Activated naive CD8-positive, alpha-beta T cell treated with anti-CD3 and anti-CD28 coated beads, Interleukin-2, amount 50 U/mL, for 24 hours (primary cell): Measurements from ENCODE around the gene NOTO.
A peak's percentile ranks its signal among the peaks of the same experiment; 100 is the strongest.
"Not testable (repeated sequence)": the region's sequence is repeated elsewhere in the genome, so short reads cannot be mapped to it uniquely, and the experiment has no call there.

Source experiments
- ATAC-seq: fragments of 150-1000 bp; cut with Tn5 transposase; one replicate; pipeline ENCODE4 v1.10.0; 2021
- DNase-seq: peaks from one replicate; pipeline ENCODE4 v3.0.0; 2021
- H3K27ac Mint-ChIP-seq: one replicate; pipeline ENCODE4 v1.8.0; 2021; ENCODE audit warnings: mild to moderate bottlenecking, mixed read lengths
- H3K27me3 Mint-ChIP-seq: one replicate; pipeline ENCODE4 v1.8.0; 2021; ENCODE audit warnings: mixed read lengths
- H3K36me3 Mint-ChIP-seq: one replicate; pipeline ENCODE4 v1.8.0; 2021; ENCODE audit warnings: low read depth, mixed read lengths
- H3K4me1 Mint-ChIP-seq: one replicate; pipeline ENCODE4 v1.8.0; 2021; ENCODE audit warnings: mixed read lengths
- H3K4me3 Mint-ChIP-seq: one replicate; pipeline ENCODE4 v1.8.0; 2021; ENCODE audit warnings: mild to moderate bottlenecking, moderate library complexity, mixed read lengths
- H3K9me3 Mint-ChIP-seq: one replicate; pipeline ENCODE4 v1.8.0; 2021; ENCODE audit warnings: mixed read lengths

NOTO gene

DNA sequence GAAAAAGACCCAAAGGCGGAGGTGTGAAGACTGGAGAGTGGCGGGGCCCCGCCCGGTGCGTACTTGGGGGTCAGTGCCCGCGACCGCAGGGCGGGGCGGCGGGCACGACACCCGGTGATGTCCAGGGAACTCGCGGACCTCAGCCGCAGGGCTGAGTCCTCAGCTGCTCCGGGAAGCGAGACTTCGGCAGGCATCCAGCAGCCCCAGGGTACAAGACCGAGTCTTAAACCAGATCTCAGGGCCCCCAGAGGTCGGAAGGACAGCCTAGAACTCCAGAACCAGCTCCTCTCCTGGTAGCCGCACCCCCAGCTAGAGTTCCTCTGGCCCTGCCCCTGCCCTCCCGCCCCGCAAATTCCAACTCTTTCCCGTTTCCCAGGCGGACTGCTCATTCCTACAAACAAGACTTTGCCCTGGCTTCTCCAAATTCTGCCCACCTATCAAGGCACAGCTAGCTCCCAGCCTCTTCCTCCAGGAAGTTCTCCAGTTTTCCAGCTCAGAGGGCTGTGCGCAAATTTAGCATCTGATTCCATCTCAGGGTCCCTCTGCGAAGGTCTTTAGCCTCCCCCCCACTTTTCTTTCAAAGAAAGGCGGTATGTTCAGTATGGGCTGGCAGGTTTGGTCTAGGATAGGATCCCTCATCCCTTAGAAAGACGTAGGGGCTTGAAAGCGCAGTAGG is 26.0 kb upstream of the NOTO start:
- DNase-seq: peak; percentile 12
- Mint-ChIP-seq H3K4me1 (peaks cover 24% of the 10 kb centered on the region), H3K36me3 (no peaks in the 10 kb centered on the region), H3K27ac (peak overlapping the region; percentile 63), H3K4me3 (peak overlapping the region; percentile 76), H3K9me3 (no peaks in the 10 kb centered on the region), H3K27me3 (peaks cover 44% of the 10 kb centered on the region)
- ATAC-seq: no peak

DNA sequence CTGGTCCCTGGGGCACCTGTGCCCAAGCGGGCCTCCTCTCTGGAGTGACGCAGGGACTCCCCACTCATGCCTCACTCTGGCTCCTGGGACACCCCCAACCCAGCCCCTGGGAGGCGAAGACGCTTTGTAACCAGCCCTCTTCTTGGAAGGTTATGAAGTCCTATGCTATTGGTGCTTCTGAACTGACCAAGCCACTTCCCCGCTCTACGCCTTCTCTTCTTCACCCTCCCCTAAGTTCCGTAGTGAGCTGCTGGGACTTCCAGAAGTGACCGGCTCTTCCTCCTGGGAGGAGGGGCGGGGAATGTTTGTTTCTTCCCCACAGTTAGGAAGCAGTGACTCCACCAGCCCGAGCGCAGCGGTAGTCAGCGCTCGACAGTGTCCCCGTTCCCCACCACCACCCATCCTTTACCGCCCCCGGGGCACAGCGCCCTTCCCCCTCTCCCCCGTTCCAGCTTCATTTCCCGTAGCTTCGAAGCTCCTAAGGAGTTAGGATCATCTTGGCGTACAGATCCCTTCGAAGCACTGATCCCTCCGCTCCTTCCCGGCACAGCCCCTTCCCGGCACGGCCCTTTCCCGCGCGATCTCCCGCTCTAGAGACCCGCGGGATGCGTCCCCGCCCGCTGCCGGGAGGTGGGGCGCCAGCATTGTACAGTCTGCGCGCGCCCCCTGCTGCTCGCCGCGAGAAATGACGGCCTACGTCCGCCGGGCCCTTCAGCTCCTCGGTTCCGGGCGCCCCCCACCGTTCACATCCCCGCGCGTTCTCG is 25.3 kb upstream of the NOTO start:
- Mint-ChIP-seq H3K36me3 (no peaks in the 10 kb centered on the region), H3K27me3 (peaks cover 44% of the 10 kb centered on the region), H3K9me3 (no peaks in the 10 kb centered on the region), H3K4me3 (peak overlapping the region; percentile 76), H3K4me1 (peaks cover 24% of the 10 kb centered on the region), H3K27ac (no peak overlapping the region)
- ATAC-seq (peak; percentile 78), DNase-seq (peak; percentile 94)

DNA sequence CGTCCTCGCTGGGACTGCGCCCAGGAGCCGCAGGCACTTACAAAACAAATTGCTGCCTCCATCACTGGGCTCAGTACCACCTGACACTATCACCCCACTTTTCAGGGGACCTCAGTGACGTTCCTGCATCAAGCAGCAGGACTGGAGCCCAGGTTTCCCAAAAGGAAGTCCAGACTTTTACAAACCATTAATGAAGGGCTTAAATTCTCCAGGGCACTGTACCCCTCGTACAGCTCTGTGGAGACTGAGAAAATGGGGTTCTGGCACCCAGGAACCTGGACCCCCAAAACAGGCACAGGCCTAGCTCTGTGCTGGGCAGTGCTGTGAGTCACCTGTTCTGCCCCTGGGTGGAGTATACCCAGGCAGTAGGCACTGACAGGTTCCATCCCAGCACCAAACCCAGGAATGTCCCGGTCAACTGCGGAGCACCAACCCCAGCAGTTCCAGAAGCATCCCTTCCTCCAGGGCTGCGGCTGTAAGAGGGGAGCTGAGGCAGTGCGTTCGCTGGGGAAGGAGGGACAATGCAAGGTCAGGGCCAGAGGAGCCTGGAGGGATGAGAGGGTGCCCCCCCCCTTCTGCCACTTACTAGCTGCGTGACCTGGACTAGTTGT is 24.6 kb upstream of the NOTO start:
- Mint-ChIP-seq H3K27ac (no peak overlapping the region), H3K27me3 (peaks cover 42% of the 10 kb centered on the region), H3K9me3 (no peaks in the 10 kb centered on the region), H3K4me1 (peaks cover 23% of the 10 kb centered on the region), H3K36me3 (no peaks in the 10 kb centered on the region), H3K4me3 (peak overlapping the region; percentile 76)
- no peak for DNase-seq
- no peak for ATAC-seq

DNA sequence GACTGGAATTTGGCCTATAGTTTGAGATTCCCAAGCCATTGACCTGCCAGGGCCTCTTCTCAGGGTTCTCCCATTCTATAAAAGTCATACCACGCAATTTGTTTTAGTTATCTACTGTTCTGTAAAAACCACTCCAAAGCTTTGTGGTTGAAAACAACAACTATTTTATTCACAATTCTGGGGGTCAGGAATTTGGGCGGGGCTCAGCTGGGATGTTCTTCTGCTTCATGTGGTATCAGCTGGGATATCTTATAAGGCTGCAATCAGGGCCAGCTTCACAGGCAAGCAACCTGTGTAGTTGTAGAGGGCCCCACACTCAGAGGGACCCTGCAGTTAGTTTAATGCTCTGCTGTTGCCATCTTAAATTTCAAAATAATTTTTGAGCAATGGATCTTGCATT is 16.4 kb upstream of the NOTO start:
- no peak for ATAC-seq

DNA sequence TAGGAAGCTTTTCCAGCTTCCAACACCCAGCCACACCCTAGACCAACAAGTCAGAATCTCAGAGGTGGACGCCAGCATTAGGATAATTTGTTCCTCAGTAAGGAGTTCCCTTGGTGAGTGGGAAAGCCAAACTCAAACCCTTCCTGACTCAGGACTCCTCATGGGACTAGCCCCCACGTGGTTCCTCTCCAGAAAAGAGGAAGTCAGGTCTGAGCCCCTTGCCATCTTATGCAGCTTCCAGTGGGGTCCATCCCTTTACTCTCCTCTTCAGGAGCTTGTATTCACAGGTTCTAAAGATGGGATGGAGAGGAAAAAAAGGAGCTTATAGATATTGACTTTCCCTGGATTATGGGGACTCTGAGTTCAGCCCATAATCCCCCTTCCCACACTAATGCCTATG is 14.8 kb upstream of the NOTO start:
- Mint-ChIP-seq H3K27me3 (peaks cover 16% of the 10 kb centered on the region), H3K4me1 (no peaks in the 10 kb centered on the region), H3K4me3 (no peak overlapping the region), H3K36me3 (peaks cover 2% of the 10 kb centered on the region), H3K9me3 (peaks cover 4% of the 10 kb centered on the region), H3K27ac (no peak overlapping the region)
- DNase-seq (no peak), ATAC-seq (no peak)

More for the DNA sequence above, 16.4 kb upstream of the NOTO start:
- peaks cover 2% of the 10 kb centered on the region for H3K36me3 Mint-ChIP-seq
- H3K4me1 Mint-ChIP-seq: no peaks in the 10 kb centered on the region
- H3K27ac Mint-ChIP-seq: no peak overlapping the region
- no peak overlapping the region for H3K4me3 Mint-ChIP-seq
- no peak for DNase-seq
- H3K9me3 Mint-ChIP-seq: peaks cover 4% of the 10 kb centered on the region
- H3K27me3 Mint-ChIP-seq: peaks cover 17% of the 10 kb centered on the region

DNA sequence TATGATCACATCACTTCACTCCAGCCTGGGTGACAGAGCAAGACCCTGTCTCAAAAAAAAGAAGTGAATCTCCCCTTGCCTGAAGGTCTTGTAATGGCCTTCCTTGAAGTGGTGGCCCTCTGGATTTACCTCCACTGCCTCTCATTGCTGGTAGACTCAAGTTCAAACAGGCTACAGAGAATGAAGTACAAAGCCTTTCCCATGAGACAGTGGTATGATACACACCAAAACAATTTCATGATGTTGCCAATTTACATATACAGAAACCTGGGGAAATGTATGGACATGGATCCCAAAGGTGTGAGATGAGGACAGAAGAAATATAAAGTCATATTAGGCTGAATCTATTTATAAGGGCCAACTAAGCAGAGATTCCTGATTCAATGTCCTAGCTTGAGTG is 4.8 kb upstream of the NOTO start:
- ATAC-seq (no peak), DNase-seq (no peak)
- no peaks in the 10 kb centered on the region for H3K36me3 Mint-ChIP-seq

DNA sequence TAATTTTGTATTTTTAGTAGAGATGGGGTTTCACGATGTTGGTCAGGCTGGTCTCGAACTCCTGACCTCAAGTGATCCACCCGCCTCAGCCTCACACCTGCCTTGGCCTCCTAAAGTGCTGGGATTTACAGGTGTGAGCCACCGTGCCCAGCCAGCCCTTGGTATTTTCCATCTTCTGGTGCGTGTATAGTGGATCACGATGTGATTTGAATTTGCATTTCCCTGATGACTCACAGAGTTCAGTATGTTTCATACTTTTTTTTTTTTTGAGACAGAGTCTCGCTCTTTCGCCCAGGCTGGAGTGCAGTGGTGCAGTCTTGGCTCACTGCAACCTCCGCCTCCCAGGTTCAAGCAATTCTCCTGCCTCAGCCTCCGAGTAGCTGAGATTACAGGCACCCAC is 2.1 kb upstream of the NOTO start:
- not testable (repeated sequence) for DNase-seq, H3K9me3 Mint-ChIP-seq, H3K27ac Mint-ChIP-seq, H3K36me3 Mint-ChIP-seq, H3K4me1 Mint-ChIP-seq, H3K4me3 Mint-ChIP-seq
- peaks cover 55% of the 10 kb centered on the region for H3K27me3 Mint-ChIP-seq
- peak; percentile 35 for ATAC-seq

More for the DNA sequence above, 4.8 kb upstream of the NOTO start:
- H3K27ac Mint-ChIP-seq: no peak overlapping the region
- H3K4me1 Mint-ChIP-seq: peaks cover 5% of the 10 kb centered on the region
- H3K4me3 Mint-ChIP-seq: no peak overlapping the region
- no peaks in the 10 kb centered on the region for H3K9me3 Mint-ChIP-seq
- H3K27me3 Mint-ChIP-seq: peaks cover 36% of the 10 kb centered on the region

DNA sequence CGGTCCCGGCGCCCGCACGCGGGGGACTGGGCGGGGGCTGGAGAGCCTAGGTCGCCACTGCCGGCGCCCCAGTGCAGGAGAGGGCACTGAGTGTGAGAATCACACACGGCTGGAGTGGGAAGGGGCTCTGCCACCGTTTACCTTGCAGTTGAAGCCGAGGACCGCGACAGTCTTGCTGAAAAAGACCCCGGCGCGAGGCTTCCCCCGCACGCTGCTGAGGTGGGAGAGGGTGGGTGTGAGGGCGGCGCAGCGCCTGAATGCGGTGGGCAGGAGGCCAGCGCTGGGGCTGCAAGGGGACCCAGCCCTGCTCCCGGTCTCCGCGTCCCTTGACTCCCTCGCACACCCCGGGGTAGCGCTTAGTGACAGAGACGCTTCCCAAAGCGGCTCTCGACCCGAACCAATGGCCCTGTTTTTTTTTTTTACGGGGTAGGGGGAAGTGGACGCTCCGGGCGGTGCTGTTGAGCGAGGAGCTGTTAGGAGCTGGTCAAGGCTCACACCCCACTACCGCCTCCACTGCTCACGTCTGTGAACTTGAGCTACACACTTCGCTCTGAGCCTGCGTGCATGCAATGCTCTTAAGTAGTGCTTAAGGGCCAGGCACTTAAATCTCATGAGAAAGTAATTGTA is 794 bp downstream of the NOTO start:
- H3K4me1 Mint-ChIP-seq: peaks cover 5% of the 10 kb centered on the region
- no peak overlapping the region for H3K4me3 Mint-ChIP-seq
- ATAC-seq (no peak), DNase-seq (no peak)
- H3K27me3 Mint-ChIP-seq: peaks cover 55% of the 10 kb centered on the region
- H3K9me3 Mint-ChIP-seq: no peaks in the 10 kb centered on the region
- no peak overlapping the region for H3K27ac Mint-ChIP-seq
- H3K36me3 Mint-ChIP-seq: no peaks in the 10 kb centered on the region

DNA sequence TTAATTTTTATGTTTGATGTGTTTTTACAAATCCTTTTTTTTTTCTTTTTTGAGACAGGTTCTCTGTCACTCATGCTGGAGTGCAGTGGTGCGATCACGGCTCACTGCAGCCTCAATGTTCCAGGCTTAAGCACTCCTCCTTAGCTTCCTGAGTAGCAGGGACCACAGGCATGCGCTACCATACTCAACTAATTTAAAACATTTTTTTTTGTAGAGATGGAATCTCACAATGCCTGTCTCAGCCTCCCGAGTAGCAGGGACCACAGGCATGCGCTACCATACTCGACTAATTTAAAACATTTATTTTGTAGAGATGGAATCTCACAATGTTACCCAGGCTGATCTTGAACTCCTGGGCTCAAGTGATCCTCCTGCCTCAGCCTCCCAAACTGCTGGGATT is 3.2 kb downstream of the NOTO start:
- Mint-ChIP-seq H3K36me3 (no peaks in the 10 kb centered on the region), H3K4me1 (peaks cover 5% of the 10 kb centered on the region), H3K9me3 (no peaks in the 10 kb centered on the region), H3K27me3 (peaks cover 46% of the 10 kb centered on the region), H3K27ac (no peak overlapping the region), H3K4me3 (no peak overlapping the region)
- DNase-seq: no peak
- ATAC-seq: no peak

DNA sequence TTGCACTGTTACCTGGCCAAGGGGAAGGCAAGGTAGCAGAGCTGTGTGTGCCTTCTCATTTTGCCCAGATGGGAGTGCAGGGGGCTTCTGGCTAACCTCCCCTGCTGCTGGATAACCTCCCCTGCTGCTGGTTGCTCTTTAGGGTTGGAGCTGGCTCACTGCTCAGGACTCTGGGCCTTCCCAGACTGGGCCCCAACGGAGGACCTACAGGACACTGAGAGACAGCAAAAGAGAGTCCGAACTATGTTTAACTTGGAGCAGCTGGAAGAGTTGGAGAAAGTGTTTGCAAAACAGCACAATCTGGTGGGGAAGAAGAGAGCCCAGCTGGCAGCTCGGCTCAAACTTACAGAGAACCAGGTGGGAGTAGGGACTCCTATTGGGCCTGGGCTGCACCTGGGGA is 5.9 kb downstream of the NOTO start:
- Mint-ChIP-seq H3K27me3 (peaks cover 29% of the 10 kb centered on the region), H3K27ac (no peak overlapping the region), H3K4me1 (peaks cover 10% of the 10 kb centered on the region), H3K9me3 (no peaks in the 10 kb centered on the region), H3K4me3 (no peak overlapping the region), H3K36me3 (no peaks in the 10 kb centered on the region)
- DNase-seq (no peak), ATAC-seq (no peak)

DNA sequence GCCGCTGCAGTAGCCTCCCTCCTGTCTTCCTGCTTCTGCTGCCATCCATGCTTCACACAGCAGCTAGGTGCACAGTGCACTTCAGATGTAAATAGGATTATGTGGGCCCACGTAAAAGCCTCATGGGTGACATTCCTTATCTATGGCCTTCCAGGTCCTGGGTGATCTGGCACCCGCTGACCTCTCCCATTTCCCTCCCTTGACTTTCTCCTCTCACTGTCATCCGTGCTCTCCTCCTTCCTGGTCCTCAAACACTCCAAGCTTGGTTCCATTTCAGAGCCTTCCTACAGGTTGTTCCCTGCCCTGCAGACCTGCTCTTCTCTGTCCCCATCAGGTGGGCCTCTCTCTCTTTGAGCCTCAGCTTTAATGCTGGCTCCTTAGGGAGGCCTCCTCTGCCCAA is 7.6 kb downstream of the NOTO start:
- DNase-seq (no peak), ATAC-seq (no peak)
- H3K27ac Mint-ChIP-seq: no peak overlapping the region
- H3K36me3 Mint-ChIP-seq: no peaks in the 10 kb centered on the region
- peaks cover 16% of the 10 kb centered on the region for H3K27me3 Mint-ChIP-seq
- no peak overlapping the region for H3K4me3 Mint-ChIP-seq
- no peaks in the 10 kb centered on the region for H3K9me3 Mint-ChIP-seq
- H3K4me1 Mint-ChIP-seq: peaks cover 23% of the 10 kb centered on the region

DNA sequence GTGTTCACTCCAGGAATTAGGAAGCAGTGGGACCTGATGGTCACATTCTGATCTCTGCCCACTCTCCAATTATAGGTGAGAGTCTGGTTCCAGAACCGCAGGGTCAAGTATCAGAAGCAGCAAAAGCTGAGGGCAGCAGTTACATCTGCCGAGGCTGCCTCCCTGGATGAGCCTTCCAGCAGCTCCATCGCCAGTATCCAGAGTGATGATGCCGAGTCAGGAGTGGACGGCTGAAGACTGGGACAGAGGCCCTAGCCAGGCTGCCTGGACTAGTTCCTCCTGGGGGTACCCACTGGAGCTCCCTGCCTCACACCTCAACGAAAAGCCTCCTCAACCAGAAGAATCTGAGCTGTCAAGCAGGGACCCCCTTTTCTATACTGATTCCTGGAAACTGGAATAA is 8.3 kb downstream of the NOTO start:
- no peak for ATAC-seq
- no peak overlapping the region for H3K27ac Mint-ChIP-seq

DNA sequence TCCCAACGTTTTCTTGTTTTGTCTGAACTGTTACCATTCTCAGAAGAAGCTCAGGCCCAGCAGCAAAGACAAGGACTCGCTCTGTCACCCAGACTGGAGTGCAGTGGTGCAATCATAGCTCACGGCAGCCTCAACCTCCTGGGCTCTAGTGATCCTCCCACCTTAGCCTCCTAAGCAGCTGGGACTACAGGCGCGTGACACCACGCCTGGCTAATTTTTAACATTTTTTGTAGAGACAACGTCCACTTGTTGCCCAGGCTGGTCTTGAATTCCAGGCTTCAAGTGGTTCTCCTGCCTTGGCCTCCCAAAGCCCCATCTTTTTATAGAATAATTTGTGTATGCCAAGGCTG is 9.7 kb downstream of the NOTO start:
- no peak for DNase-seq
- H3K9me3 Mint-ChIP-seq: no peaks in the 10 kb centered on the region
- H3K4me3 Mint-ChIP-seq: no peak overlapping the region
- H3K27me3 Mint-ChIP-seq: peaks cover 7% of the 10 kb centered on the region
- no peak for ATAC-seq
- peaks cover 33% of the 10 kb centered on the region for H3K4me1 Mint-ChIP-seq
- H3K36me3 Mint-ChIP-seq: no peaks in the 10 kb centered on the region
- no peak overlapping the region for H3K27ac Mint-ChIP-seq

More for the DNA sequence above, 8.3 kb downstream of the NOTO start:
- no peaks in the 10 kb centered on the region for H3K36me3 Mint-ChIP-seq
- H3K4me1 Mint-ChIP-seq: peaks cover 30% of the 10 kb centered on the region
- H3K9me3 Mint-ChIP-seq: no peaks in the 10 kb centered on the region
- H3K27me3 Mint-ChIP-seq: peaks cover 11% of the 10 kb centered on the region
- no peak for DNase-seq
- no peak overlapping the region for H3K4me3 Mint-ChIP-seq

DNA sequence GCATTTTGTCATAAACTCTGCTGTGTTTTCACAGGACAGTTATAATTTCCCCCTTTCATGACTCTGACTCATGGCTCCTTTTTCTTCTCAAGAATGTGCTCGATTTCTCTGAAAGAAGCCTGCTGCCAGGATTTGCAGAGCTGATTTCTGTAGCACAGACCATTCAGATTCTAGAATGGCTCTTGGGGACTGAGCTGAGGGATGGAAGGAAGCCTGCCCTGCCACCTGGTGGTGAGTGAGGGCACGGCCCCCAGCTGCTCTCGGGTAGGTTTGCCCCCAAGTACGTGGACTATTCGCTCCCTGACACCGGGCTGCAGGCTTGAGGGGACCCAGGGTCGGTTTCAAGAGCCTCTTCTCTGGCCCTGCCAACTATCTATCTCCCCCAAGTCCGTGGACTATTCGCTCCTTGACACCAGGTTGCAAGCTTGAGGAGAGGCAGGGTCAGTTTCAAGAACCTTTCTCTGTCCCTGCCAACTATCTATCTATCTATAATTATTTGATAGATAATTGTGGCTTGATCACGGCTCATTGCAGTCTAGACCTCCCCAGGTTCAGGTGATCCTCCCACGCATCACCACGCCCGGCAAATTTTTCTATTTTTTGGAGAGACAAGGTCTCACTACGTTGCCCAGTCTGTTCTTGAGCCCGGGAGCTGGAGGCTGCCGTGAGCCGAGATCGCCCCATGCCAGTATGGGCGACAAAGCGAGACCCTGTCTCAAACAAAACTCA is 10.2 kb downstream of the NOTO start:
- Mint-ChIP-seq H3K27me3 (peaks cover 7% of the 10 kb centered on the region), H3K27ac (no peak overlapping the region), H3K4me1 (peaks cover 33% of the 10 kb centered on the region), H3K4me3 (no peak overlapping the region), H3K36me3 (no peaks in the 10 kb centered on the region), H3K9me3 (no peaks in the 10 kb centered on the region)
- ATAC-seq (peak; percentile 84), DNase-seq (peak; percentile 83)
